OCI-LY1 (cell line): ENCODE measurements around the gene SHF.

ENCODE experiments used
- H2AFZ ChIP-seq: fragments of 200-600 bp; sonication (generic), shearing (Covaris generic); 2 replicates; pipeline ENCODE4 v1.6.0; 2014; ENCODE audit warnings: antibody characterized with exemption, mild to moderate bottlenecking, low read length
- H3F3A ChIP-seq: fragments of 200-600 bp; sonication (generic), shearing (Covaris generic); 2 replicates; pipeline ENCODE4 v1.6.0; 2014; ENCODE audit warnings: mild to moderate bottlenecking, antibody characterized with exemption, low read length, moderate library complexity; ENCODE audit not compliant: insufficient read depth
- H3K27ac ChIP-seq: fragments of 200-600 bp; sonication (generic); 2 replicates; pipeline ENCODE4 v1.5.1; 2014; ENCODE audit warnings: low read length, mixed run types, mild to moderate bottlenecking, low read depth; ENCODE audit not compliant: poor library complexity, severe bottlenecking
- H3K27me3 ChIP-seq: fragments of 200-600 bp; sonication (generic); 2 replicates; pipeline ENCODE4 v1.6.0; 2014; ENCODE audit warnings: antibody characterized with exemption, mild to moderate bottlenecking, low read length, moderate library complexity; ENCODE audit not compliant: insufficient read depth
- H3K36me3 ChIP-seq: fragments of 200-600 bp; sonication (generic); 2 replicates; pipeline ENCODE4 v1.6.1; 2014; ENCODE audit warnings: mild to moderate bottlenecking, antibody characterized with exemption, low read length, moderate library complexity, mixed read lengths; ENCODE audit not compliant: insufficient read depth
- H3K4me1 ChIP-seq: fragments of 200-600 bp; sonication (generic); 2 replicates; pipeline ENCODE4 v1.5.1; 2014; ENCODE audit warnings: mild to moderate bottlenecking, low read length, moderate library complexity; ENCODE audit not compliant: insufficient read depth, severe bottlenecking
- H3K4me2 ChIP-seq: fragments of 200-600 bp; sonication (generic), shearing (Covaris generic); 2 replicates; pipeline ENCODE4 v1.6.1; 2014; ENCODE audit warnings: low read length
- H3K4me3 ChIP-seq: fragments of 200-600 bp; sonication (generic); 2 replicates; pipeline ENCODE4 v1.5.1; 2014; ENCODE audit warnings: low read length, low read depth, mild to moderate bottlenecking, mixed read lengths; ENCODE audit not compliant: poor library complexity, severe bottlenecking
- H3K79me2 ChIP-seq: fragments of 200-600 bp; shearing (Covaris generic); 2 replicates; pipeline ENCODE4 v1.6.1; 2016; ENCODE audit warnings: mixed run types, low read length, mixed read lengths; ENCODE audit not compliant: insufficient read depth
- H3K9ac ChIP-seq: fragments of 200-600 bp; sonication (generic), shearing (Covaris generic); 2 replicates; pipeline ENCODE4 v1.6.1; 2014; ENCODE audit warnings: mild to moderate bottlenecking, low read length, mixed read lengths
- H3K9me2 ChIP-seq: fragments of 200-600 bp; sonication (generic), shearing (Covaris generic); 2 replicates; pipeline ENCODE4 v1.6.1; 2014; ENCODE audit warnings: low read depth, mild to moderate bottlenecking, low read length, mixed read lengths
- H3K9me3 ChIP-seq: fragments of 200-600 bp; shearing (Covaris generic); 2 replicates; pipeline ENCODE4 v1.6.1; 2014; ENCODE audit warnings: low read length, mixed read lengths
- H4K20me1 ChIP-seq: fragments of 200-600 bp; sonication (generic), shearing (Covaris generic); 2 replicates; pipeline ENCODE4 v1.6.0; 2016; ENCODE audit warnings: mild to moderate bottlenecking, low read length; ENCODE audit not compliant: insufficient read depth
- EZH2 ChIP-seq: fragments of 200-600 bp; sonication (generic), shearing (Covaris generic); IDR thresholded peaks from 2 replicates; pipeline ENCODE4 v1.8.0; 2017; ENCODE audit warnings: borderline replicate concordance, mixed run types, mild to moderate bottlenecking, antibody characterized with exemption, low read length, moderate library complexity, mixed read lengths
- TF ChIP-seq, protein P1 (sequence below): fragments of 200-600 bp; sonication (generic), shearing (Covaris generic); IDR thresholded peaks from 2 replicates; pipeline ENCODE4 v1.5.1; 2017; ENCODE audit warnings: mild to moderate bottlenecking, antibody characterized with exemption, low read length, moderate library complexity, mixed read lengths

The SHF gene

DNA sequence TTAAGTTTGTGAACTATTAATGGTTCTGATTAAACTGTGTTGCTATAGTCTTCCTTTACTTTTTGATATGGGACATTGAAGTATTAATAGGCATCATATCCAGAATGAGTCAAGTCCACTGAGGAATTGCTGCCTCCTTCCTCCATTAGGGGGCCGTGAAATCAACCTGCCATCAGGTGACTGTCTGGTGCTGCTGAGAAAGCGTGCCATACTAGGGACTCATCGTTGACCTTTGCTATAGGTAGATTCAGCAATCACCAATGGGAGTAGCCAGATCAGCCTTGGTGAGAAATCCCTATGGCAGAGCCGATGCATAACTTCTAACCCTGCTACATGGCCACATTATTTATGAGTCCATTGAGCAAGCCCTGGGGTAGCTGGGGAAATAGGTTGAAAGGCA is 34.2 kb upstream of the SHF start:
- no peaks in the 10 kb centered on the region for H3K9me2 ChIP-seq

GRCh38 chr15:45221053-45221599 is 33.4 kb upstream of the SHF start:
- no peaks in the 10 kb centered on the region for H4K20me1 ChIP-seq
- no peak overlapping the region for H2AFZ ChIP-seq
- no peaks in the 10 kb centered on the region for H3K36me3 ChIP-seq
- H3K9me3 ChIP-seq: no peaks in the 10 kb centered on the region
- H3K9ac ChIP-seq: no peak overlapping the region
- no peaks in the 10 kb centered on the region for H3K9me2 ChIP-seq
- no peak overlapping the region for H3K4me2 ChIP-seq
- no peaks in the 10 kb centered on the region for H3K4me1 ChIP-seq
- TF ChIP-seq EZH2: no peak
- TF ChIP-seq, protein P1, sequence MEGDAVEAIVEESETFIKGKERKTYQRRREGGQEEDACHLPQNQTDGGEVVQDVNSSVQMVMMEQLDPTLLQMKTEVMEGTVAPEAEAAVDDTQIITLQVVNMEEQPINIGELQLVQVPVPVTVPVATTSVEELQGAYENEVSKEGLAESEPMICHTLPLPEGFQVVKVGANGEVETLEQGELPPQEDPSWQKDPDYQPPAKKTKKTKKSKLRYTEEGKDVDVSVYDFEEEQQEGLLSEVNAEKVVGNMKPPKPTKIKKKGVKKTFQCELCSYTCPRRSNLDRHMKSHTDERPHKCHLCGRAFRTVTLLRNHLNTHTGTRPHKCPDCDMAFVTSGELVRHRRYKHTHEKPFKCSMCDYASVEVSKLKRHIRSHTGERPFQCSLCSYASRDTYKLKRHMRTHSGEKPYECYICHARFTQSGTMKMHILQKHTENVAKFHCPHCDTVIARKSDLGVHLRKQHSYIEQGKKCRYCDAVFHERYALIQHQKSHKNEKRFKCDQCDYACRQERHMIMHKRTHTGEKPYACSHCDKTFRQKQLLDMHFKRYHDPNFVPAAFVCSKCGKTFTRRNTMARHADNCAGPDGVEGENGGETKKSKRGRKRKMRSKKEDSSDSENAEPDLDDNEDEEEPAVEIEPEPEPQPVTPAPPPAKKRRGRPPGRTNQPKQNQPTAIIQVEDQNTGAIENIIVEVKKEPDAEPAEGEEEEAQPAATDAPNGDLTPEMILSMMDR: no peak
- H3K27me3 ChIP-seq: 0 out of 2 replicates have a peak, but pooled peaks cover 3% of the 10 kb centered on the region
- H3K4me3 ChIP-seq: no peak overlapping the region
- no peaks in the 10 kb centered on the region for H3F3A ChIP-seq
- H3K79me2 ChIP-seq: no peaks in the 10 kb centered on the region
- H3K27ac ChIP-seq: no peak overlapping the region

More for the DNA sequence above, 34.2 kb upstream of the SHF start:
- Histone ChIP-seq H3K9ac (no peak overlapping the region), H3F3A (no peaks in the 10 kb centered on the region), H3K9me3 (no peaks in the 10 kb centered on the region), H2AFZ (no peak overlapping the region), H4K20me1 (no peaks in the 10 kb centered on the region), H3K4me1 (no peaks in the 10 kb centered on the region), H3K4me2 (no peak overlapping the region), H3K27me3 (0 out of 2 replicates have a peak, but pooled peaks cover 3% of the 10 kb centered on the region), H3K79me2 (no peaks in the 10 kb centered on the region), H3K36me3 (no peaks in the 10 kb centered on the region), H3K27ac (no peak overlapping the region), H3K4me3 (no peak overlapping the region)
- TF ChIP-seq, protein P1: no peak
- no peak for TF ChIP-seq EZH2

DNA sequence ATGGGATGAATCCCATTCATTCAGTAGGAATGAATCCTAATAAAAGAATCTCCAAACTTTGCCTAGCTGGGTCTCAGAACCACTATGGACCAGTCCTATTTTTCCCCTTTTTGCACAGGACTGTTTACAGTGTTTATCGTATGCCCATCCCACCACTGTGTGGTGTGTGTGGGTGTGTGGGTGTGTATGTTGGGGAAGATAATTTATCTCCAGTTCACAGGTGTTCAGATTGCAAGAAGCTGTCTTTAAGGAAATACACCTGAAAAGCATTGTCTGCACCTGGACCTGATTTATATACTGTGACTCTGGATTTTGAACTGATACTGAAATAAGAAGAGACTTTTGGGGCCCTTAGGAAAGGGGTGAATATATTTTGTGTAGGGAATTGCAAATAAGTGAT is 24.7 kb upstream of the SHF start:
- H3K9me3 ChIP-seq: no peaks in the 10 kb centered on the region
- no peaks in the 10 kb centered on the region for H3K9me2 ChIP-seq
- H3K27ac ChIP-seq: no peak overlapping the region
- H3K4me2 ChIP-seq: no peak overlapping the region
- H3K36me3 ChIP-seq: no peaks in the 10 kb centered on the region
- H4K20me1 ChIP-seq: no peaks in the 10 kb centered on the region
- no peak overlapping the region for H3K4me3 ChIP-seq
- no peak for TF ChIP-seq EZH2
- TF ChIP-seq, protein P1: no peak
- no peak overlapping the region for H3K9ac ChIP-seq
- no peak overlapping the region for H2AFZ ChIP-seq
- no peaks in the 10 kb centered on the region for H3K4me1 ChIP-seq
- H3K79me2 ChIP-seq: no peaks in the 10 kb centered on the region
- no peaks in the 10 kb centered on the region for H3K27me3 ChIP-seq
- H3F3A ChIP-seq: no peaks in the 10 kb centered on the region
